Loucy (cell line): ENCODE data around the gene NIPBL.

Experiments
- H2AFZ ChIP-seq: fragments of 200-600 bp; sonication (generic); 2 replicates; pipeline ENCODE4 v1.6.0; 2016; ENCODE audit warnings: antibody characterized with exemption, mild to moderate bottlenecking, low read length, moderate library complexity
- H3F3A ChIP-seq: fragments of 200-600 bp; 2 replicates; pipeline ENCODE4 v1.6.0; 2016; ENCODE audit warnings: antibody characterized with exemption, low read depth, mild to moderate bottlenecking
- H3K27me3 ChIP-seq: fragments of 200-600 bp; sonication (generic); 2 replicates; pipeline ENCODE4 v1.6.1; 2014; ENCODE audit warnings: low read length, mild to moderate bottlenecking; ENCODE audit not compliant: insufficient read depth, poor library complexity, severe bottlenecking
- H3K36me3 ChIP-seq: fragments of 200-600 bp; sonication (generic); 2 replicates; pipeline ENCODE4 v1.6.1; 2016; ENCODE audit warnings: low read length; ENCODE audit not compliant: insufficient read depth
- H3K4me1 ChIP-seq: fragments of 200-600 bp; sonication (generic); 2 replicates; pipeline ENCODE4 v1.5.1; 2014; ENCODE audit warnings: low read length, mild to moderate bottlenecking; ENCODE audit not compliant: insufficient read depth, poor library complexity, severe bottlenecking
- H3K4me2 ChIP-seq: fragments of 200-600 bp; sonication (generic); 2 replicates; pipeline ENCODE4 v1.6.0; 2014; ENCODE audit warnings: antibody characterized with exemption, low read length, low read depth, mild to moderate bottlenecking; ENCODE audit not compliant: poor library complexity, severe bottlenecking
- H3K4me3 ChIP-seq: fragments of 200-600 bp; sonication (generic); 2 replicates; pipeline ENCODE4 v1.5.1; 2014; ENCODE audit warnings: low read length, mild to moderate bottlenecking, mixed read lengths; ENCODE audit not compliant: poor library complexity, severe bottlenecking
- H3K79me2 ChIP-seq: fragments of 200-600 bp; sonication (generic); 2 replicates; pipeline ENCODE4 v1.6.1; 2014; ENCODE audit warnings: low read length; ENCODE audit not compliant: insufficient read depth
- H3K9ac ChIP-seq: fragments of 200-600 bp; sonication (generic); 2 replicates; pipeline ENCODE4 v1.6.0; 2014; ENCODE audit warnings: mild to moderate bottlenecking, low read depth, low read length, moderate library complexity; ENCODE audit not compliant: poor library complexity, severe bottlenecking
- H3K9me2 ChIP-seq: fragments of 200-600 bp; sonication (generic); replicated peaks from 2 replicates; pipeline ENCODE4 v1.6.1; 2016; ENCODE audit warnings: low read depth, low read length, mixed read lengths
- H3K9me3 ChIP-seq: fragments of 200-600 bp; sonication (generic); 2 replicates; pipeline ENCODE4 v1.6.1; 2014; ENCODE audit warnings: mild to moderate bottlenecking, antibody characterized with exemption, low read length, low read depth; ENCODE audit not compliant: insufficient read depth
- H4K20me1 ChIP-seq: fragments of 200-600 bp; sonication (generic); 2 replicates; pipeline ENCODE4 v1.6.0; 2014; ENCODE audit warnings: antibody characterized with exemption, low read length, mild to moderate bottlenecking; ENCODE audit not compliant: insufficient read depth, poor library complexity, severe bottlenecking
- EZH2phosphoT487 ChIP-seq: fragments of 200-600 bp; IDR thresholded peaks from 2 replicates; pipeline ENCODE4 v1.6.1; 2018; ENCODE audit warnings: antibody characterized with exemption, mild to moderate bottlenecking, moderate library complexity, borderline replicate concordance
- TF ChIP-seq, protein P1 (sequence below): fragments of 200-600 bp; sonication (generic); conservative IDR thresholded peaks from 2 replicates; pipeline ENCODE4 v1.5.1; 2014; ENCODE audit warnings: mild to moderate bottlenecking, antibody characterized with exemption, low read length

Gene NIPBL

GRCh38 chr5:36855141-36855495 is 21.5 kb upstream of the NIPBL start:
- no peaks in the 10 kb centered on the region for H3K9me2 ChIP-seq
- no peaks in the 10 kb centered on the region for H3F3A ChIP-seq
- no peaks in the 10 kb centered on the region for H3K36me3 ChIP-seq
- no peak for TF ChIP-seq EZH2phosphoT487
- TF ChIP-seq, protein P1, sequence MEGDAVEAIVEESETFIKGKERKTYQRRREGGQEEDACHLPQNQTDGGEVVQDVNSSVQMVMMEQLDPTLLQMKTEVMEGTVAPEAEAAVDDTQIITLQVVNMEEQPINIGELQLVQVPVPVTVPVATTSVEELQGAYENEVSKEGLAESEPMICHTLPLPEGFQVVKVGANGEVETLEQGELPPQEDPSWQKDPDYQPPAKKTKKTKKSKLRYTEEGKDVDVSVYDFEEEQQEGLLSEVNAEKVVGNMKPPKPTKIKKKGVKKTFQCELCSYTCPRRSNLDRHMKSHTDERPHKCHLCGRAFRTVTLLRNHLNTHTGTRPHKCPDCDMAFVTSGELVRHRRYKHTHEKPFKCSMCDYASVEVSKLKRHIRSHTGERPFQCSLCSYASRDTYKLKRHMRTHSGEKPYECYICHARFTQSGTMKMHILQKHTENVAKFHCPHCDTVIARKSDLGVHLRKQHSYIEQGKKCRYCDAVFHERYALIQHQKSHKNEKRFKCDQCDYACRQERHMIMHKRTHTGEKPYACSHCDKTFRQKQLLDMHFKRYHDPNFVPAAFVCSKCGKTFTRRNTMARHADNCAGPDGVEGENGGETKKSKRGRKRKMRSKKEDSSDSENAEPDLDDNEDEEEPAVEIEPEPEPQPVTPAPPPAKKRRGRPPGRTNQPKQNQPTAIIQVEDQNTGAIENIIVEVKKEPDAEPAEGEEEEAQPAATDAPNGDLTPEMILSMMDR = no peak
- H3K4me3 ChIP-seq = no peak overlapping the region
- H3K9ac ChIP-seq = no peak overlapping the region
- no peaks in the 10 kb centered on the region for H3K27me3 ChIP-seq
- no peaks in the 10 kb centered on the region for H4K20me1 ChIP-seq
- H3K79me2 ChIP-seq = no peaks in the 10 kb centered on the region
- H2AFZ ChIP-seq = no peak overlapping the region
- no peaks in the 10 kb centered on the region for H3K9me3 ChIP-seq
- no peaks in the 10 kb centered on the region for H3K4me1 ChIP-seq
- H3K4me2 ChIP-seq = no peak overlapping the region

GRCh38 chr5:36861871-36862270 is 14.7 kb upstream of the NIPBL start:
- no peaks in the 10 kb centered on the region for H3K27me3 ChIP-seq
- H3K9me3 ChIP-seq = no peaks in the 10 kb centered on the region
- no peak overlapping the region for H3K4me3 ChIP-seq
- no peaks in the 10 kb centered on the region for H3K36me3 ChIP-seq
- no peak overlapping the region for H2AFZ ChIP-seq
- no peaks in the 10 kb centered on the region for H4K20me1 ChIP-seq
- no peak for TF ChIP-seq EZH2phosphoT487
- TF ChIP-seq, protein P1 = no peak
- H3K4me1 ChIP-seq = no peaks in the 10 kb centered on the region
- H3F3A ChIP-seq = no peaks in the 10 kb centered on the region
- no peaks in the 10 kb centered on the region for H3K9me2 ChIP-seq
- no peak overlapping the region for H3K9ac ChIP-seq
- H3K4me2 ChIP-seq = no peak overlapping the region
- H3K79me2 ChIP-seq = no peaks in the 10 kb centered on the region

- Histone ChIP-seq H3K9me3 (no peaks in the 10 kb centered on the region), H3K4me3 (peak overlapping the region; percentile 93), H3F3A (no peaks in the 10 kb centered on the region; the same call in 1 of the 2 replicates), H3K27me3 (no peaks in the 10 kb centered on the region), H3K79me2 (peaks cover 65% of the 10 kb centered on the region), H4K20me1 (peaks cover 57% of the 10 kb centered on the region), H3K4me2 (peak overlapping the region; percentile 95), H3K4me1 (peaks cover 41% of the 10 kb centered on the region), H3K9me2 (no peaks in the 10 kb centered on the region), H2AFZ (no peak overlapping the region), H3K9ac (no peak overlapping the region), H3K36me3 (no peaks in the 10 kb centered on the region)
- TF ChIP-seq EZH2phosphoT487 = no peak
- TF ChIP-seq, protein P1 = peak; percentile 76
These were observed 6.0 kb upstream of the NIPBL start for GRCh38 chr5:36870399-36871040.
